Heart left ventricle (tissue), 13 donors: ENCODE results near the gene PSMG3.

Source experiments
- CTCF ChIP-seq, 12 donors: fragments of 200-600 bp; sonication (generic) in 4 of 12; IDR thresholded peaks; one replicate each; pipeline versions ENCODE4 v1.5.0 to v1.8.0; 2018 to 2022; ENCODE audit warnings: antibody characterized with exemption in 12 of 12, mild to moderate bottlenecking in 5 of 12
- POLR2A ChIP-seq, 2 donors: fragments of 450-650 bp; IDR thresholded peaks; one replicate each; pipeline ENCODE4 v1.6.1; 2017; ENCODE audit warnings: antibody characterized with exemption in 2 of 2, mild to moderate bottlenecking in 2 of 2, moderate library complexity in 2 of 2
- donor health status: ischemic (EF 13 %, LVEDD 7.1; RV severe dilation, severe dysfunction).
- donor health status: DM: no; HTN: yes; CAD: no.
- donor health status: DM: no; HTN: no; CAD: no.
- donor health status: ischemic (EF 25% LVEDD 6.9; RV normal size, moderate dysfunction).
- donor health status: ischemic (EF 25% LVEDD 5.7; RV mildly dilated, moderate dysfunction).
- donor health status: ischemic (EF 35%, LVEDD 5.7; RV mildly dilated, moderate dysfunction).
- donor health status: nonischemic (EF 11% LVEDD 7.7; RV severe dilation, severe dysfunction).
- donor health status: DM: yes; HTN: yes; CAD: no.
- donor health status: PGD.
- donor health status: ischemic (EF 29% LVEDD 5.4; RV normal size, mild dysfunction).
- donor health status: nonischemic (EF 23%, LVEDD 6.1; RV moderate dilation, normal function).

- peak; percentile 79 to 90 (median 84) for TF ChIP-seq CTCF (IDR thresholded peaks at IDR 0.05)
- no peak for TF ChIP-seq POLR2A (IDR thresholded peaks at IDR 0.05)
These were observed 9.9 kb upstream of the PSMG3 start for GRCh38 chr7:1579481-1580421.
